WTC11 (cell line): ENCODE results near the gene GLRA2. TPM values are rescaled to one million over a fixed set of nuclear protein-coding genes. Genes with fewer than 3 reads are reported as not detected.

Experiments used
- ATAC-seq: fragments of 200-7000 bp; cut with Tn5 transposase; 2 replicates; pipeline ENCODE4 v1.10.0; 2021; ENCODE audit warnings: mild to moderate bottlenecking, moderate library complexity
- CTCF ChIA-PET: fragments of 300-600 bp; sonication (Branson Sonifier 250); formaldehyde crosslinking; loops from one replicate; lab custom pipeline; 2021; ENCODE audit warnings: antibody characterized with exemption; lab: Charles Lee
- POLR2A ChIA-PET: fragments of 350-600 bp; sonication (Branson Sonifier 250); formaldehyde crosslinking; loops from one replicate; lab custom pipeline; 2021; ENCODE audit warnings: antibody characterized with exemption; lab: Charles Lee
- DNase-seq: peaks from one replicate; pipeline ENCODE4 v3.0.0; 2021; ENCODE audit warnings: low spot score
- H3K27ac Mint-ChIP-seq: 2 replicates; pipeline ENCODE4 v1.8.0; 2021; ENCODE audit warnings: mixed read lengths
- H3K27me3 Mint-ChIP-seq: 2 replicates; pipeline ENCODE4 v1.8.0; 2021; ENCODE audit warnings: low read depth, mild to moderate bottlenecking, moderate library complexity, mixed read lengths
- H3K36me3 Mint-ChIP-seq: 2 replicates; pipeline ENCODE4 v1.8.0; 2021; ENCODE audit warnings: mixed read lengths
- H3K4me1 Mint-ChIP-seq: 2 replicates; pipeline ENCODE4 v1.8.0; 2022; ENCODE audit warnings: mixed read lengths
- H3K4me3 Mint-ChIP-seq: 2 replicates; pipeline ENCODE4 v1.8.0; 2021; ENCODE audit warnings: mild to moderate bottlenecking, moderate library complexity, mixed read lengths
- H3K9me3 Mint-ChIP-seq: 2 replicates; pipeline ENCODE4 v1.8.0; 2021; ENCODE audit warnings: mixed read lengths
- CREB1 ChIP-seq: sonication (generic); formaldehyde crosslinking; IDR thresholded peaks from 2 replicates; pipeline ENCODE4 v1.8.0; 2023; ENCODE audit warnings: mild to moderate bottlenecking, missing genetic modification reagents
- CTCF ChIP-seq: fragments of 200-600 bp; IDR thresholded peaks from 2 replicates; pipeline ENCODE4 v1.8.0; 2022; ENCODE audit warnings: antibody characterized with exemption
- ESRRA ChIP-seq: sonication (generic); formaldehyde crosslinking; IDR thresholded peaks from 2 replicates; pipeline ENCODE4 v1.8.1; 2022; ENCODE audit warnings: mild to moderate bottlenecking, missing genetic modification reagents, borderline replicate concordance
- MXD4 ChIP-seq: fragments of 250-450 bp; sonication (Bioruptor Pico); IDR thresholded peaks from 2 replicates; pipeline ENCODE4 v1.8.0; 2021; ENCODE audit warnings: mild to moderate bottlenecking, moderate library complexity, borderline replicate concordance
- NFE2L1 ChIP-seq: sonication (generic); formaldehyde crosslinking; IDR thresholded peaks from 2 replicates; pipeline ENCODE4 v1.8.1; 2023; ENCODE audit warnings: missing genetic modification reagents
- NR3C1 ChIP-seq: sonication (generic); formaldehyde crosslinking; conservative IDR thresholded peaks from 2 replicates; pipeline ENCODE4 v1.8.1; 2023; ENCODE audit warnings: low read depth, mild to moderate bottlenecking, missing genetic modification reagents
- PRRX2 ChIP-seq: fragments of 250-450 bp; sonication (Bioruptor Pico); IDR thresholded peaks from 2 replicates; pipeline ENCODE4 v1.8.0; 2021; ENCODE audit warnings: mild to moderate bottlenecking
- SMAD4 ChIP-seq: sonication (generic); formaldehyde crosslinking; IDR thresholded peaks from 2 replicates; pipeline ENCODE4 v1.8.0; 2022; ENCODE audit warnings: mild to moderate bottlenecking, missing genetic modification reagents
- STAT6 ChIP-seq: sonication (generic); formaldehyde crosslinking; conservative IDR thresholded peaks from 2 replicates; pipeline ENCODE4 v1.8.1; 2023; ENCODE audit warnings: mild to moderate bottlenecking, low read depth, missing genetic modification reagents, moderate library complexity
- ZMAT4 ChIP-seq: fragments of 250-450 bp; sonication (Bioruptor Pico); IDR thresholded peaks from 2 replicates; pipeline ENCODE4 v1.9.0; 2021; ENCODE audit warnings: mild to moderate bottlenecking
- ZNF138 ChIP-seq: sonication (generic); formaldehyde crosslinking; conservative IDR thresholded peaks from 2 replicates; pipeline ENCODE4 v1.8.1; 2022; ENCODE audit warnings: mild to moderate bottlenecking, moderate library complexity, missing genetic modification reagents
- ZNF219 ChIP-seq: sonication (generic); formaldehyde crosslinking; IDR thresholded peaks from 2 replicates; pipeline ENCODE4 v1.8.0; 2023; ENCODE audit warnings: missing genetic modification reagents, mild to moderate bottlenecking, borderline replicate concordance
- ZNF416 ChIP-seq: fragments of 250-450 bp; sonication (Bioruptor Pico); IDR thresholded peaks from 2 replicates; pipeline ENCODE4 v1.9.0; 2021; ENCODE audit warnings: mild to moderate bottlenecking, inconsistent platforms
- ZSCAN18 ChIP-seq: fragments of 250-450 bp; sonication (Bioruptor Pico); IDR thresholded peaks from 2 replicates; pipeline ENCODE4 v2.1.2; 2022; ENCODE audit warnings: mild to moderate bottlenecking, moderate library complexity
- total RNA-seq: library from RNA; stranded (reverse); gene quantifications from 3 replicates; pipeline ENCODE4 v1.2.3, GENCODE V29; 2021
- TF ChIP-seq, protein P1 (sequence below): sonication (generic); formaldehyde crosslinking; IDR thresholded peaks from 2 replicates; pipeline ENCODE4 v1.8.1; 2022; ENCODE audit warnings: low read depth, missing genetic modification reagents, borderline replicate concordance
- TF ChIP-seq, protein P2 (sequence below): sonication (generic); formaldehyde crosslinking; IDR thresholded peaks from 2 replicates; pipeline ENCODE4 v1.8.1; 2022; ENCODE audit warnings: mild to moderate bottlenecking, missing genetic modification reagents, moderate library complexity, borderline replicate concordance

The GLRA2 gene
- total RNA-seq, 1 experiment from 2014 or later, result not detected

- no peak for TF ChIP-seq MXD4
- no peak for TF ChIP-seq CREB1
Observed at GRCh38 chrX:14738643-14739042, 209.3 kb downstream of the GLRA2 start (continued).

- Mint-ChIP-seq H3K27ac (no peak overlapping the region), H3K4me3 (no peak overlapping the region), H3K36me3 (no peaks in the 10 kb centered on the region)
- POLR2A ChIA-PET, result no interaction called here
- no peak for DNase-seq
- no peak for TF ChIP-seq ZNF138 (CRISPR knock-in tag)
- TF ChIP-seq, all 79 proteins: peak for 0
- no peak for ATAC-seq
- CTCF ChIA-PET, result no interaction called here
- peaks cover 13% of the 10 kb centered on the region for H3K4me1 Mint-ChIP-seq
- H3K9me3 Mint-ChIP-seq, result no peaks in the 10 kb centered on the region
- no peaks in the 10 kb centered on the region for H3K27me3 Mint-ChIP-seq
Observed at GRCh38 chrX:14753441-14753840, 224.1 kb downstream of the GLRA2 start.

DNA sequence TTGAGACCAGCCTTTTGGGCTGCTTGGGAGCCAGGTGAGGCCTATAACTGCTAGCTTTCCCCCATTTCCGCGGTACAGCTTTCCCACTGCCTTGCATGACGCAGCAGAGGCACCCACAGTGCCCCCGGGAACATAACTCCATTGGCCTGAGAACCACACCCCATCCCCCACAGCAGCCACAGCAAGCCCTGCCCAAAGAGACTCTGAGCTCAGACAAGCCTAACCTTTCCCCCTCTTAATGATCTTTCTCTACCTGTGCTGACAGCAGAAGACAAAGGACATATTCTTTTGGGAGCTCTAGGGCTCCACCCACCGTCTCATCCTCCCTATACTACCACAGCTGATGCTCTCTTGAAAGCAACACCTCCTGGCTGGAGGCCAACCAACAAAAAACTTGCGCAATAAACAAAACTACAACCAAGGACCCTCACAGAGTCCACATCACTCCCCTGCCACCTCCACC, 228.7 kb downstream of the GLRA2 start:
- no peaks in the 10 kb centered on the region; the same call in 1 of the 2 replicates for H3K9me3 Mint-ChIP-seq

More for the DNA sequence above, 228.7 kb downstream of the GLRA2 start:
- DNase-seq, result no peak
- ChIA-PET CTCF (no interaction called here), POLR2A (no interaction called here)
- Mint-ChIP-seq H3K4me1 (peaks cover 14% of the 10 kb centered on the region), H3K27ac (no peak overlapping the region), H3K36me3 (0 out of 2 replicates have a peak, but pooled peaks cover 5% of the 10 kb centered on the region), H3K27me3 (no peaks in the 10 kb centered on the region), H3K4me3 (no peak overlapping the region)
- TF ChIP-seq PRRX2 (CRISPR knock-in tag) (no peak), ZNF416 (CRISPR knock-in tag) (no peak), ZNF219 (CRISPR knock-in tag) (no peak), NR3C1 (CRISPR knock-in tag) (no peak), SMAD4 (CRISPR knock-in tag) (no peak), ZSCAN18 (CRISPR knock-in tag) (no peak), STAT6 (CRISPR knock-in tag) (no peak), CTCF (no peak), ZMAT4 (CRISPR knock-in tag) (no peak), ESRRA (CRISPR knock-in tag) (no peak), NFE2L1 (CRISPR knock-in tag) (no peak)
- TF ChIP-seq, protein P1, sequence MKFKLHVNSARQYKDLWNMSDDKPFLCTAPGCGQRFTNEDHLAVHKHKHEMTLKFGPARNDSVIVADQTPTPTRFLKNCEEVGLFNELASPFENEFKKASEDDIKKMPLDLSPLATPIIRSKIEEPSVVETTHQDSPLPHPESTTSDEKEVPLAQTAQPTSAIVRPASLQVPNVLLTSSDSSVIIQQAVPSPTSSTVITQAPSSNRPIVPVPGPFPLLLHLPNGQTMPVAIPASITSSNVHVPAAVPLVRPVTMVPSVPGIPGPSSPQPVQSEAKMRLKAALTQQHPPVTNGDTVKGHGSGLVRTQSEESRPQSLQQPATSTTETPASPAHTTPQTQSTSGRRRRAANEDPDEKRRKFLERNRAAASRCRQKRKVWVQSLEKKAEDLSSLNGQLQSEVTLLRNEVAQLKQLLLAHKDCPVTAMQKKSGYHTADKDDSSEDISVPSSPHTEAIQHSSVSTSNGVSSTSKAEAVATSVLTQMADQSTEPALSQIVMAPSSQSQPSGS (CRISPR knock-in tag), result no peak
- TF ChIP-seq, protein P2, sequence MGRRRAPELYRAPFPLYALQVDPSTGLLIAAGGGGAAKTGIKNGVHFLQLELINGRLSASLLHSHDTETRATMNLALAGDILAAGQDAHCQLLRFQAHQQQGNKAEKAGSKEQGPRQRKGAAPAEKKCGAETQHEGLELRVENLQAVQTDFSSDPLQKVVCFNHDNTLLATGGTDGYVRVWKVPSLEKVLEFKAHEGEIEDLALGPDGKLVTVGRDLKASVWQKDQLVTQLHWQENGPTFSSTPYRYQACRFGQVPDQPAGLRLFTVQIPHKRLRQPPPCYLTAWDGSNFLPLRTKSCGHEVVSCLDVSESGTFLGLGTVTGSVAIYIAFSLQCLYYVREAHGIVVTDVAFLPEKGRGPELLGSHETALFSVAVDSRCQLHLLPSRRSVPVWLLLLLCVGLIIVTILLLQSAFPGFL (CRISPR knock-in tag), result no peak
- ATAC-seq, result peak; percentile 67
